ENCODE measurements around the gene EPHX1. TPM values are rescaled to one million over a fixed set of nuclear protein-coding genes. Genes with fewer than 3 reads are reported as not detected.

Gene EPHX1
- total and polyA plus RNA-seq, 7 donors = 19.4 to 209 (median 95.8) TPM

- H3K4me1 ChIP-seq = peaks cover 36% of the 10 kb centered on the region
- ATAC-seq = no peak
- 41 to 46% (median 41%) methylated on average over 9 of the region's 9 CpGs for WGBS, 3 donors
Measured at GRCh38 chr1:225763716-225764548, 46.0 kb upstream of the EPHX1 start.

GRCh38 chr1:225765982-225766674 is 43.8 kb upstream of the EPHX1 start:
- Histone ChIP-seq H3K36me3 (ENCODE audit: insufficient read depth in 1 of 2, low read depth in 1 of 2) (no peaks in the 10 kb centered on the region), H3K9me3 (no peaks in the 10 kb centered on the region), H3K4me1 (peaks cover 36% of the 10 kb centered on the region), H3K4me3 (peak overlapping the region; percentile 17), H3K27me3 (ENCODE audit: insufficient read depth in 3 of 3, low read length in 2 of 3) (no peaks in the 10 kb centered on the region), H3K27ac (peak overlapping the region; percentile 73)
- no peak for TF ChIP-seq CTCF (IDR thresholded peaks at IDR 0.05)
- no peak for ATAC-seq
- 83 to 93% (median 84%) methylated on average over 6 of the region's 6 CpGs for WGBS, 3 donors
- DNase-seq = no peak
- intact Hi-C loops (cut with DNase I) = loop anchor here in 1 of 2 donors (10.0 kb wide), 1 partner anchor 211 kb away; no protein-coding TSS in a partner anchor

More at GRCh38 chr1:225763716-225764548, 46.0 kb upstream of the EPHX1 start:
- no peaks in the 10 kb centered on the region for H3K36me3 ChIP-seq (ENCODE audit: insufficient read depth in 1 of 2, low read depth in 1 of 2)
- TF ChIP-seq CTCF (IDR thresholded peaks at IDR 0.05) = no peak
- H3K9me3 ChIP-seq = no peaks in the 10 kb centered on the region
- intact Hi-C loops (cut with DNase I) = loop anchor here in 1 of 2 donors (10.0 kb wide), 1 partner anchor 209 kb away; no protein-coding TSS in a partner anchor
- H3K27me3 ChIP-seq (ENCODE audit: insufficient read depth in 3 of 3, low read length in 2 of 3) = no peaks in the 10 kb centered on the region
- DNase-seq = no peak
- H3K4me3 ChIP-seq = no peak overlapping the region
- peak overlapping the region; percentile 12 for H3K27ac ChIP-seq

- Histone ChIP-seq H3K27ac (peak overlapping the region; percentile 73), H3K9me3 (no peaks in the 10 kb centered on the region), H3K27me3 (ENCODE audit: insufficient read depth in 3 of 3, low read length in 2 of 3) (no peaks in the 10 kb centered on the region), H3K4me3 (peak overlapping the region; percentile 17), H3K4me1 (peaks cover 41% of the 10 kb centered on the region), H3K36me3 (ENCODE audit: insufficient read depth in 1 of 2, low read depth in 1 of 2) (no peaks in the 10 kb centered on the region)
- 10 to 18% (median 17%) methylated on average over 8 of the region's 8 CpGs for WGBS, 3 donors
- ATAC-seq (peak; percentile 92 to 94 (median 92)), DNase-seq (peak; percentile 70 to 82)
- no peak for TF ChIP-seq CTCF (IDR thresholded peaks at IDR 0.05)
- intact Hi-C loops (cut with DNase I) = loop anchor here in 1 of 2 donors (10.0 kb wide), 1 partner anchor 212 kb away; no protein-coding TSS in a partner anchor
Measured at GRCh38 chr1:225766967-225767633, 42.8 kb upstream of the EPHX1 start.

GRCh38 chr1:225767634-225768540 is 42.0 kb upstream of the EPHX1 start:
- ATAC-seq (peak; percentile 29 to 41 (median 36)), DNase-seq (peak; percentile 74 to 86)
- Histone ChIP-seq H3K4me3 (peak overlapping the region; percentile 17), H3K27me3 (ENCODE audit: insufficient read depth in 3 of 3, low read length in 2 of 3) (no peaks in the 10 kb centered on the region), H3K4me1 (peaks cover 47% of the 10 kb centered on the region), H3K36me3 (ENCODE audit: insufficient read depth in 1 of 2, low read depth in 1 of 2) (no peaks in the 10 kb centered on the region), H3K9me3 (no peaks in the 10 kb centered on the region), H3K27ac (peak overlapping the region; percentile 73)
- 38 to 51% (median 46%) methylated on average over 17 of the region's 17 CpGs for WGBS, 3 donors
- no peak for TF ChIP-seq CTCF (IDR thresholded peaks at IDR 0.05)
- intact Hi-C loops (cut with DNase I) = loop anchor here in 1 of 2 donors (10.0 kb wide), 1 partner anchor 213 kb away; no protein-coding TSS in a partner anchor
